GM21360 (cell line): ENCODE data around the gene JAKMIP1.
"Not testable (repeated sequence)": the region's sequence is repeated elsewhere in the genome, so short reads cannot be mapped to it uniquely, and the experiment has no call there.

ENCODE experiments used
- ATAC-seq: cut with Tn5 transposase; IDR thresholded peaks from one replicate; pipeline ENCODE4 v1.9.1; 2021; ENCODE audit warnings: mild to moderate bottlenecking, moderate library complexity; ENCODE audit not compliant: unreplicated experiment

JAKMIP1 gene

GRCh38 chr4:6229671-6230501 is 29.5 kb upstream of the JAKMIP1 start:
- ATAC-seq: no peak

GRCh38 chr4:6229095-6229494 is 28.7 kb upstream of the JAKMIP1 start:
- ATAC-seq: no peak

DNA sequence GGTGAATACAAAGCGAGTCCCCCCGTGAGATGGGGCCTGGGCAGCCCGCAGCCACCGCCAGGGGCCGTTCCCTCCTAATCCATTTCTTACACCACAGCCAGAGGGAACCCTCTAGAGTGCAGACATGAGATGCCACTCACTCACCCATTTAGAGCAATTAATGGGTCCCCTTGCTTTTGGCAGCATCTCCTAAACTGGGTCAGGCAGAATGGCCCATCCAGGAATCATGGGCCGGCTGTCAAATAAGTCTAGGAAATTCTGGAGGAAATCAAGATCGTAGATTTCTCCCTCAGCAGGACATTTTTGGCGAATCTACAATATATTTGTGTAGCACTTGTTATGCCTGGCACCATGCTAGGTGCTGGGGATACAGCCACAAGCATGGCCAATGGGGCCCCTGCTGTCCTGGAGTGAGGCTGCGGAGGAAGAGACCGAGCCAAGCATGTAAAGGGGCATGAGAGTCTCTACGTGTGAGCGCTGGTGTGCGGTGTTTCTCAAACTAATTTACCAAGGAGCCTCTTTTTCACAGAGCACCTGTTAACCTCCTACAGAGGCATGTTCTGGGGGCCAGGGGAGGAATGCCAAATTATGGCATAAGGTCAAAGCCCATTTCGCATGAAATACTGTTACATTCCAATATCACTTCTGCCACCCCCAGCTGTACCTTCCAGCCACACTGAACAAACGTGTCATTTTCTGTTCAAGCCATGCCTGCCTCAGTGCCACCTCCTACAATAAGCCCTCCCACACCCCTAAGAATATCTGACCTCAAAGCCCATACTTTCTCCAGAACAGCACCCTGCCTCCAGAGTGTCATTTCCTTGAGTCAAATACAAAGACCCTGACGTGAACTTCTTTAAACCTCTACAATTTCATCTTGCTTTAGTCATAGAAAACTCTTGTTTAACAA is 28.1 kb upstream of the JAKMIP1 start:
- no peak for ATAC-seq

- no peak for ATAC-seq
These were observed 27.2 kb upstream of the JAKMIP1 start for GRCh38 chr4:6227412-6228157.

- ATAC-seq: no peak
These were observed 26.2 kb upstream of the JAKMIP1 start for GRCh38 chr4:6226506-6226905.

DNA sequence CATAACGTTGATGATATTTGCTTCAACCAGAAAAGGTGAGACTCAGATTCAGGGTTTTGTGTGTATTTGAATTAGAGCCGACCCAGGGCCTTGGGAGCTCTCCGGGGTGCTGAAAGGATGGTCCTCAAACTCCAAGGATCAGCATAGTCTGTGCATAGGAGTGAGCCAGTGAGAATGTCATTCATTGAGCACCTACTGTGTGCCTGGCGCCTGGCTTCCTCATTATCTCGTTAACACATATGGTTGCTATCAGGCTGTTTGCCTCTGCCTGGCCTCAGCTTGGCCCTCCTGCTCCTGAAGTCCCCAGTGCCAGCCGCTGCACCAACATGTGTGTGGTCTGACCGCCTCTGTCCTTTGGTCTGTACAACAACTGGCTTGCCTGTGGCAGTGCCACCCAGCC is 25.1 kb upstream of the JAKMIP1 start:
- ATAC-seq: no peak

- ATAC-seq: no peak
These were observed 24.4 kb upstream of the JAKMIP1 start for GRCh38 chr4:6224735-6225134.

- no peak for ATAC-seq
These were observed 22.5 kb upstream of the JAKMIP1 start for GRCh38 chr4:6222761-6223292.

DNA sequence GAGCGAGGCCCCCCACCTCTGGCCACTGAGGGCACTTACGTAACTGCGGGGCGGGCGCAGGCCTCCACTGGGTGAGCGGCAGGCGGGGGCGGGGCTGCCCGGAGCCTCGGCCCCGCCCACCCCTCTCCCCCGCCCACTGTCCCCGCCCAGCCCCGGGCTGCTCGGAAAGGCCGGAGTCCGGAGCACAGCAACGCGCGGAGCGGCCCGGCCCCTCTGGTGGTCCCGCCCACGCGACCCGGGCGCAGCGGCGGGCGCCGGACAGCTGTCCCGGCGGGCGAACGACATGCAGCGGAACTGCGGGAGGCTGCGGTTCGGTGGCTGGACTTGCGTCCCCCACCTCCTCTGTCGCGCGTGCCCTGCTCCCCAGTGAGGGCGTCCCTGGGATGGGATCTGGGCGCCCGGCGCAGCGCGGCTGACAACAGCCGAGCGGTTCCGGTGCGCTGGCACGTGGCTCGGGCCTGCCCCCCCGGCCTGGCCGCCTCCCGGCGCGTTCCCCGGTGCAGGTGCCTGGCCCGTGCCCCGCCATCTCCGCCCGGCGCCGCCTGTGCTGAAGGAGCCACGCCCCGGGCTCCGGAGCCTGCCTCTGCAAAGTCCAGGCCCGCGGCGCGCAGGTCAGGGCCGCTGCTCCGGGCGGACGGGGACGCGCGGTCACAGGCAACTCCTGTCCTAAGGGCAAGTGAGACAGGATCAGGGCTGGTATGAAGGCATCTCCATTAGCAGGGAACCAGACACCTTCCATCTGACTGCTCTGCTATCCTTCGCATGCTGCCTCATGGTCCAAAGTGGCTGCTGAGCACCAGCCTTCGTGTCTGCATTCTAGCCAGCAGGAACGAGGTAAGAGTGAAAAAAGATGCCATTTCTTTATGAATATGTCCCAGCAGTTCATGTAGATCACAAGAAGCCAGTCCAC is 21.8 kb upstream of the JAKMIP1 start:
- ATAC-seq: no peak

DNA sequence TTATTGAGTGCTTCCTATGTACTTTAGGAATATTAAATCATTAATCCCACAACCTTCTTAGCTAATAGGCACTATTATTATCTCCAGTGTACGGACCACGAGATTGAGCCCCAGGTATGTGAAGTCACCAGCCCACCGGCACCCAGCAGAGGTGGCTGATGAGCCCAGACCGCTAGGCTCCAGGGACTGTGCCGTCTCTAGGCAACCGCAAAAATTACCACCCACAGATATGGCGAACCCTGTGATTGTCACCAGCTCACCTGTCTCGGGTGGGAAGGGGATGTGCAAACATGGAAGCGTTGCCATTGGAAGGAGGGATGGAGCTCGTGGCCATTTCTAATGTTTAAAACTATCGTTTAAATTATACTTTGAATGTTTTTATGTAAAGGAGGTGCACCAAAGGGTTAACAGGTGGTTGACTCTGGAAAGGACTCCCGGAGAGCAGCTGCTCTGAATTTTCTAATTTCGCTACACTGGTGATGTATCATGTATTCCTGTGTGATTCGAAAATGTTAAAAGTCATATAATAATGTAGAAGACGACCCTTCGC is 21.0 kb upstream of the JAKMIP1 start:
- no peak for ATAC-seq

DNA sequence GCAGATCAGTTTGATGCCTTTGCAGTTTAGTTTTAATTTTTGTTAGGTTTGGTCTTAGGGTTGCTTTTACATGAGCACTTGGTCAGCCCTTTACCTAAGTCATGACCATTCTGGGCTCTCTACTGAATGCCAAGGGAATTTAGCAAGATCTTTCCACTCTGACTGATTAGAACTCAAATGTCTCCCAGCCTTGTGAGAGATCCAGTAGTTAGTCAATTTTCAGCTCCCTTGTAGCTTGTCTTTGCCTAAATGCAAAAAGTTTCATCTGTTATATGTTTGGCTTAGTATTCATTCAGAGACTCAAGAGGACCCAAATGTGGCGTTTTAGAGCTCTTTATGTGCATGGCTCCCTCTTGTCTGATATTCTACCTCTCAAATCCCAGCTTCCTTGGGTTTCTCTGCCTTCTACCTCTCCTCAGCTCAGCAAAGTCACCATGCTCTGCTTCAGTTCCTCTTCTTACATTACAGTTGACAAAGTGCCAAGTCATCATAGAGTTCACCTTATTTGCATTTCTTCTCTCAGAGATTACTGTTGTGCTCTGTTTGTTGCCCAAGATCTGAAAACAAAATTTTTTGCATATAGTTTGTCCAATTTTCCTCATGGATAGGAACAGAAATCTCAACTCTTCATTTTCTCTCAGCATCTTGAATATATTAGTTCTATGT is 17.5 kb upstream of the JAKMIP1 start:
- peak; percentile 87 for ATAC-seq

GRCh38 chr4:6216588-6216987 is 16.2 kb upstream of the JAKMIP1 start:
- no peak for ATAC-seq

GRCh38 chr4:6209921-6210320 is 9.6 kb upstream of the JAKMIP1 start:
- no peak for ATAC-seq

DNA sequence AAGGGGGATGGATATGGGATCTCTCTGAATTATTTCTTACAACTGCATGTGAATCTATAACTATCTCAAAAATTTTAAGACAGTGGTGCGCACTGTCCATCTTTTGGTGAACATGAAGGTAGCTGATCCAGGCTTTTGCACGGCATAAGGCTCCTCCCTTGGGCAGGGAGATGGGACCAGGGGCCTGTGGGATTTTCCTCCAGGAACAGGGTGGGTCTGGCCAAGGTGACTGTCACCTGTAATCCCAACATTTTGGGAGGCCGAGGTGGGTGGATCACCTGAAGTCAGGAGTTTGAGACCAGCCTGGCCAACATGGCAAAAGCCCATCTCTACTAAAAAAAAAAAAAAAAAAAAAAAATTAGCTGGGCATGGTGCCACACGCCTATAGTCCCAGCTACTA is 8.9 kb upstream of the JAKMIP1 start:
- not testable (repeated sequence) for ATAC-seq

- no peak for ATAC-seq
These were observed 8.1 kb upstream of the JAKMIP1 start for GRCh38 chr4:6208416-6208815.

- ATAC-seq: no peak
These were observed 7.3 kb upstream of the JAKMIP1 start for GRCh38 chr4:6207602-6208001.

DNA sequence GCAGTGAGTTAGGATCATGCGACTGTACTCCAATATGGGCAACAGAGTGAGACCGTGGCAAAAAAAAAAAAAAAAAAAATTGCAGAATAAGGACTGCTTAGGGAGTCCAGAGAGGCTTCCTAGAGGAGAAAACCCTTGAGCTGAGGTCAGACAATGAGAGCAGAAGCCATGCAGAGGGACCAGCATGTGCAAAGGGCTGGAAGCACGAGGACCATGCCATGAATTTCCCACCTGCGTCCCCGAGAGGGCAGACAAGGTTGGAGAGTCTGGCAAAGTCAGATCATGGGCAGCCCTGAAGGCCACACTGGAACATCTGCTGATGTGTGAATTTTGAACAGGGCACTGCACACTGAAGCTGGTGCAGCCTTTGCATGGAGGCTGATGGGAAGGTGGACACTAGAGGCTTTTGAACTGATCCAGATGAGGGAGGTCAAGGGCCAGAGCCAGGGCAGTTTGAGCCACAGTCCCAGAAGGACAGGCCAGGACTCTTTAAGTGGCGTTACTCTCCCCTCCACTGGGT is 6.5 kb upstream of the JAKMIP1 start:
- no peak for ATAC-seq

- ATAC-seq: no peak
These were observed 5.6 kb upstream of the JAKMIP1 start for GRCh38 chr4:6205973-6206372.

- ATAC-seq: no peak
These were observed 5.2 kb upstream of the JAKMIP1 start for GRCh38 chr4:6205567-6205931.
